Activated naive CD4-positive, alpha-beta T cell treated with anti-CD3 and anti-CD28 coated beads for 36 hours (primary cell): Measurements from ENCODE around the gene SKIC3. TPM values are rescaled to one million over a fixed set of nuclear protein-coding genes. Genes with fewer than 3 reads are reported as not detected.

ENCODE experiments used
- CTCF ChIA-PET: fragments of 350-600 bp; sonication (Branson Sonifier 250); formaldehyde crosslinking; loops from one replicate; lab custom pipeline; 2021; ENCODE audit warnings: antibody characterized with exemption; lab: Charles Lee
- DNase-seq: peaks from one replicate; pipeline ENCODE4 v3.0.0-alpha.2; 2020
- H3K27ac Mint-ChIP-seq: one replicate; pipeline ENCODE4 v1.8.0; 2021; ENCODE audit warnings: mild to moderate bottlenecking, mixed read lengths
- H3K27me3 Mint-ChIP-seq: one replicate; pipeline ENCODE4 v1.8.0; 2021; ENCODE audit warnings: low read depth, mixed read lengths
- H3K36me3 Mint-ChIP-seq: one replicate; pipeline ENCODE4 v1.8.0; 2021; ENCODE audit warnings: low read depth, mixed read lengths
- H3K4me1 Mint-ChIP-seq: one replicate; pipeline ENCODE4 v1.8.0; 2021; ENCODE audit warnings: low read depth, mixed read lengths
- H3K4me3 Mint-ChIP-seq: one replicate; pipeline ENCODE4 v1.8.0; 2021; ENCODE audit warnings: mild to moderate bottlenecking, moderate library complexity, mixed read lengths
- H3K9me3 Mint-ChIP-seq: one replicate; pipeline ENCODE4 v1.8.0; 2021; ENCODE audit warnings: mixed read lengths
- intact Hi-C: fragments of 100-400 bp; cut with micrococcal nuclease; formaldehyde crosslinking; loops from one replicate; pipeline ENCODE4 v1.15.1; 2023
- total RNA-seq, 2 experiments: library from RNA; stranded (reverse); gene quantifications; one replicate each; pipeline ENCODE4 v1.2.3, GENCODE V29; 2021

Gene SKIC3
- total RNA-seq = 10 to 100 TPM; 67.4 to 69.5 TPM

- Mint-ChIP-seq H3K27ac (peak within 1 kb of the TSS; percentile 93), H3K4me1 (peaks cover 45% of the 10 kb centered on the region), H3K27me3 (no peaks in the 10 kb centered on the region), H3K9me3 (no peaks in the 10 kb centered on the region), H3K36me3 (peaks cover 5% of the 10 kb centered on the region), H3K4me3 (peak within 1 kb of the TSS; percentile 87)
- intact Hi-C loops = loop anchor here (1.0 to 10.0 kb wide), 12 partner anchors 36 to 1628 kb away; partner anchors contain the start of genes CAST, ELL2, GPR150 and KIAA0825
- CTCF ChIA-PET = interaction anchor here (0.6 to 1.2 kb wide), 2 partner anchors 15 to 68 kb away, joined by 3 to 4 read pairs; no protein-coding TSS in a partner anchor
- DNase-seq = peak; percentile 92
Observed at GRCh38 chr5:95554647-95555548, at the start of gene SKIC3, which contains the start of gene ARSK. Gene SKIC3, minus strand, starts transcription at chr5:95554977. Its CDS starts 7,827 bp downstream, at chr5:95547150. Gene ARSK, plus strand, starts transcription at chr5:95555101. Its CDS starts 178 bp downstream, at chr5:95555279.

GRCh38 chr5:95600557-95600956 lies 45.8 kb upstream of the SKIC3 start:
- no peak overlapping the region for H3K27ac Mint-ChIP-seq
- peaks cover 5% of the 10 kb centered on the region for H3K36me3 Mint-ChIP-seq
- intact Hi-C loops = no loop called here
- no peak overlapping the region for H3K4me3 Mint-ChIP-seq
- CTCF ChIA-PET = no interaction called here
- H3K4me1 Mint-ChIP-seq = no peaks in the 10 kb centered on the region
- no peaks in the 10 kb centered on the region for H3K27me3 Mint-ChIP-seq
- DNase-seq = no peak
- no peaks in the 10 kb centered on the region for H3K9me3 Mint-ChIP-seq

GRCh38 chr5:95599252-95599651 lies 44.5 kb upstream of the SKIC3 start:
- Mint-ChIP-seq H3K9me3 (no peaks in the 10 kb centered on the region), H3K27me3 (no peaks in the 10 kb centered on the region), H3K4me3 (no peak overlapping the region), H3K36me3 (peaks cover 8% of the 10 kb centered on the region), H3K27ac (no peak overlapping the region), H3K4me1 (no peaks in the 10 kb centered on the region)
- intact Hi-C loops = no loop called here
- CTCF ChIA-PET = no interaction called here
- DNase-seq = no peak

- Mint-ChIP-seq H3K27me3 (no peaks in the 10 kb centered on the region), H3K4me1 (peaks cover 20% of the 10 kb centered on the region), H3K27ac (no peak overlapping the region), H3K9me3 (no peaks in the 10 kb centered on the region), H3K4me3 (no peak overlapping the region), H3K36me3 (peaks cover 2% of the 10 kb centered on the region)
- CTCF ChIA-PET = no interaction called here
- DNase-seq = no peak
- intact Hi-C loops = no loop called here
Observed at GRCh38 chr5:95595289-95595931, 40.6 kb upstream of the SKIC3 start.

GRCh38 chr5:95591490-95591901 lies 36.7 kb upstream of the SKIC3 start:
- no peak overlapping the region for H3K27ac Mint-ChIP-seq

DNA sequence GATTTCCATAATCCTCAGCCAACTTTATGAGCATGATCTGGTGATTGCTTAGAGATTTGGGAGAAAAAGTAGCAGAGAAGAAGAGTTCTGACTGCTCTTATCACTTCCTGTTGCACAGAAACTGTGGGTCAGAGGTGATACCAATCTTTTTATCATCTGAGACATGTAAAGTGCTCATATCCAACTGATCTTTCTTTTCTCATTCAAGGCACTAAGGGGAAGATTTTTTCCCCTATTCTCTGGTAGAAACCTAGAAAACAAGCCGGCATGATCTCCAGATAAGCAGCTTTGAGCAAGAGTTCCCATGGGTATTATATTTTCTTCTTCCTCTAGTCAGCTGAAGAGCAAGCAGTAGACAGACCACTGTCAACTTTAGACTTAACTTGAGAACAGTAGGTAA lies 36.1 kb upstream of the SKIC3 start:
- no peaks in the 10 kb centered on the region for H3K27me3 Mint-ChIP-seq
- no peak for DNase-seq
- peaks cover 25% of the 10 kb centered on the region for H3K4me1 Mint-ChIP-seq
- H3K4me3 Mint-ChIP-seq = no peak overlapping the region
- CTCF ChIA-PET = no interaction called here
- H3K27ac Mint-ChIP-seq = no peak overlapping the region
- H3K9me3 Mint-ChIP-seq = no peaks in the 10 kb centered on the region
- H3K36me3 Mint-ChIP-seq = peaks cover 2% of the 10 kb centered on the region
- intact Hi-C loops = loop anchor here (1.0 to 2.0 kb wide), 10 partner anchors 24 to 798 kb away; partner anchors contain the start of genes ARSK and GPR150

More at GRCh38 chr5:95591490-95591901, 36.7 kb upstream of the SKIC3 start:
- H3K4me1 Mint-ChIP-seq = peaks cover 25% of the 10 kb centered on the region
- H3K36me3 Mint-ChIP-seq = peaks cover 2% of the 10 kb centered on the region
- no peak for DNase-seq
- intact Hi-C loops = loop anchor here (1.0 to 2.0 kb wide), 10 partner anchors 24 to 799 kb away; partner anchors contain the start of genes ARSK and GPR150
- no peaks in the 10 kb centered on the region for H3K27me3 Mint-ChIP-seq
- H3K4me3 Mint-ChIP-seq = no peak overlapping the region
- no peaks in the 10 kb centered on the region for H3K9me3 Mint-ChIP-seq
- CTCF ChIA-PET = no interaction called here

DNA sequence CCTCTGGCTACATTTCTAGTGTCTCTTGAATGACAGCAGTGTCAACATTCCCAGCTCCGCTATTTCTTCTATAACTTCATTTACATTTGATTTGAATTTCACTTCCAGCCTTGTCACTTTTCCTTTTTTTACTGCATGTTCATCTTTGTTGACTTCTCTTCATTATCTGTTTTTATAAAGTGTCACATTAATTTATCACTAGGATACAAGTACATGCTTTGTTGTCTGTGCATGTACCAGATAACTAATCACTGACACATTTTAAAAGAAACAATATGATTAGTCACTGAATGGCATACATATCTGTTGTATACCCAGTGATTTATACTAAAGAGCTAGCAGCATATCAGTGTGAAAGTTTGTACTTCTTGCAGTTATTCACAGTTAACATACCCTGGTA lies 29.2 kb upstream of the SKIC3 start:
- H3K9me3 Mint-ChIP-seq = no peaks in the 10 kb centered on the region
- H3K4me3 Mint-ChIP-seq = no peak overlapping the region
- intact Hi-C loops = no loop called here
- DNase-seq = no peak
- H3K36me3 Mint-ChIP-seq = peaks cover 2% of the 10 kb centered on the region
- no peak overlapping the region for H3K27ac Mint-ChIP-seq
- H3K4me1 Mint-ChIP-seq = no peaks in the 10 kb centered on the region
- no peaks in the 10 kb centered on the region for H3K27me3 Mint-ChIP-seq
- CTCF ChIA-PET = no interaction called here

- no peaks in the 10 kb centered on the region for H3K4me1 Mint-ChIP-seq
- no peak overlapping the region for H3K27ac Mint-ChIP-seq
- CTCF ChIA-PET = interaction anchor here (0.6 kb wide), 1 partner anchor 897 kb away, joined by 5 read pairs; no protein-coding TSS in a partner anchor
- no peak for DNase-seq
- no peaks in the 10 kb centered on the region for H3K27me3 Mint-ChIP-seq
- intact Hi-C loops = no loop called here
- H3K4me3 Mint-ChIP-seq = no peak overlapping the region
- H3K9me3 Mint-ChIP-seq = no peaks in the 10 kb centered on the region
- H3K36me3 Mint-ChIP-seq = peaks cover 2% of the 10 kb centered on the region
Observed at GRCh38 chr5:95581576-95581975, 26.8 kb upstream of the SKIC3 start.

DNA sequence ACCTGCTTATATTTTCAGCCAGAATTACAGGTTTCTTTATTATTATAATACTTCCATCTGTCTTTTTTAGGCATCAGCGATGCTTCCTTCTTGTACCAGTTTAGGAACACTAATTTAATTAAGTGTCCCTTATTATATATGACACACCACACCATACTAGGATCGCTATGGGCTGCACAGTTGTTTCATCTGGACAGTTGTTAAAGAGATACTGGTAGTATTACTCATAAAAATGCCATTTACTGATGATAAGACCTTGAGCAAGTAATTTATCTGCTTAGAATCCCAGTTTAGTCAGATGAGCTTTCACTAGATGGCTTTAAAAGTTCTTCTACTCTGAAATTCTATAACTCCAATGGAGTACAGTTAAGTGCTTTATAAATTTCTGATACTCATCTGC lies 17.2 kb upstream of the SKIC3 start:
- peaks cover 32% of the 10 kb centered on the region for H3K36me3 Mint-ChIP-seq
- no peaks in the 10 kb centered on the region for H3K4me1 Mint-ChIP-seq
- H3K9me3 Mint-ChIP-seq = no peaks in the 10 kb centered on the region
- CTCF ChIA-PET = interaction anchor here (0.7 kb wide), 1 partner anchor 197 kb away, joined by 3 read pairs; no protein-coding TSS in a partner anchor
- no peaks in the 10 kb centered on the region for H3K27me3 Mint-ChIP-seq
- intact Hi-C loops = no loop called here
- H3K27ac Mint-ChIP-seq = no peak overlapping the region
- no peak for DNase-seq
- H3K4me3 Mint-ChIP-seq = no peak overlapping the region

DNA sequence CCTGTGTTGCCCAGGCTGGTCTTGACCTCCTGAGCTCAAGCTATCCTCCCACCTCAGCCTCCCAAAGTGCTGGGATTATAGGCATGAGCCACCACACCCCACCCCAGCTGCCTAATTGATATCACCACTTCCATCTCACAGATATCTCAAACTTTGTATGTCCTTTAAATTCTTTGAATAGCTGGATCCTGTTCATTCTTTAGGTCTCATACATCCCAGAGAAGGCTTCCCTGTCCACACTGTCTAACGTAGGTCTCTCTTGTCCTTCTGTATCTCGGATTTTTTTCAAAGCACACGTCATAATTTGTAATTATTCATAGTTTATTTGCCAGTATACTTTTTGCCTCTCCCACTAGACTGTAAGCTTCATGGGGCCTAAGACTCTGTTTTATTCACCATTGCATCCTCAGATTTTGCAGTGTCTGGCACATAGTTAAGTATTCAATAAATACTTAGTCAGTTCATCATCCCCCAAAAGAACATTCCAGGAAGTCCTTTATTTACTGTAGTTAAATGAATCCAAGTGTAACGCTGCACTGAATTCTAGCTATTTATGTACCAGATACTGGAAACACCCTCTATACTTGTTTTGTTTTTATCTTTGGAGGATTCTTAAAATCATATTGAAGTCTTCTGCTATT lies 10.6 kb upstream of the SKIC3 start:
- CTCF ChIA-PET = no interaction called here
- no peaks in the 10 kb centered on the region for H3K27me3 Mint-ChIP-seq
- intact Hi-C loops = no loop called here
- H3K27ac Mint-ChIP-seq = no peak overlapping the region
- peaks cover 15% of the 10 kb centered on the region for H3K36me3 Mint-ChIP-seq
- no peak for DNase-seq
- H3K9me3 Mint-ChIP-seq = no peaks in the 10 kb centered on the region
- no peak overlapping the region for H3K4me3 Mint-ChIP-seq
- H3K4me1 Mint-ChIP-seq = peaks cover 11% of the 10 kb centered on the region

- CTCF ChIA-PET = no interaction called here
- Mint-ChIP-seq H3K27me3 (no peaks in the 10 kb centered on the region), H3K4me1 (peaks cover 11% of the 10 kb centered on the region), H3K9me3 (no peaks in the 10 kb centered on the region), H3K4me3 (no peak overlapping the region), H3K36me3 (peaks cover 15% of the 10 kb centered on the region), H3K27ac (no peak overlapping the region)
- no peak for DNase-seq
- intact Hi-C loops = no loop called here
Observed at GRCh38 chr5:95564450-95564849, 9.7 kb upstream of the SKIC3 start.

GRCh38 chr5:95563367-95563766 lies 8.6 kb upstream of the SKIC3 start:
- H3K4me3 Mint-ChIP-seq = no peak overlapping the region
- H3K27me3 Mint-ChIP-seq = no peaks in the 10 kb centered on the region
- peaks cover 11% of the 10 kb centered on the region for H3K4me1 Mint-ChIP-seq
- intact Hi-C loops = no loop called here
- DNase-seq = no peak
- peaks cover 13% of the 10 kb centered on the region for H3K36me3 Mint-ChIP-seq
- H3K9me3 Mint-ChIP-seq = no peaks in the 10 kb centered on the region
- H3K27ac Mint-ChIP-seq = no peak overlapping the region
- CTCF ChIA-PET = no interaction called here
